Ovary (tissue), 9 donors: ENCODE results near the gene ARHGDIA. TPM values are rescaled to one million over a fixed set of nuclear protein-coding genes. Genes with fewer than 3 reads are reported as not detected.

Source experiments
- DNase-seq, 5 donors: peaks; one replicate each; pipeline ENCODE4 v3.0.0-alpha.2; 2019 to 2020
- H3K27ac ChIP-seq, 2 donors: fragments of 200-600 bp; one replicate each; pipeline versions ENCODE4 v1.5.1 to v1.8.0; 2019 to 2022
- H3K27me3 ChIP-seq: fragments of 200-600 bp; one replicate; pipeline ENCODE4 v1.8.0; 2022
- H3K36me3 ChIP-seq: fragments of 200-600 bp; sonication (generic); one replicate; pipeline ENCODE4 v1.5.1; 2019
- H3K4me1 ChIP-seq: one replicate; pipeline ENCODE4 v1.8.1; 2013; ENCODE audit warnings: mild to moderate bottlenecking, moderate library complexity; ENCODE audit not compliant: insufficient read depth
- H3K4me3 ChIP-seq: fragments of 200-600 bp; sonication (generic); one replicate; pipeline ENCODE4 v1.5.1; 2017
- H3K9me3 ChIP-seq, 2 donors: fragments of 200-600 bp in 1 of 2; sonication (generic) in 1 of 2; one replicate each; pipeline versions ENCODE4 v1.5.1 to v1.8.1; 2013 to 2019; ENCODE audit warnings: mild to moderate bottlenecking in 1 of 2, moderate library complexity in 1 of 2
- EP300 ChIP-seq: sonication (generic); formaldehyde crosslinking; IDR thresholded peaks from one replicate; pipeline ENCODE4 v1.6.1; 2017; ENCODE audit warnings: antibody characterized with exemption
- POLR2A ChIP-seq: fragments of 450-650 bp; IDR thresholded peaks from one replicate; pipeline ENCODE4 v1.6.1; 2017; ENCODE audit warnings: antibody characterized with exemption, mild to moderate bottlenecking, moderate library complexity
- WGBS, 3 donors: extraction: QIAGEN DNeasy Blood & Tissue Kit in 1 of 3; methylation state at CpG; one replicate each; pipeline versions ENCODE4 v1.1.5 to v1.1.7; 2013 to 2017; 5-methylcytosine and 5-hydroxymethylcytosine counted together
- intact Hi-C, 4 donors: fragments of 100-400 bp; cut with DNase I; formaldehyde crosslinking; loops; one replicate each; pipeline versions ENCODE4 v1.11.0 to v1.15.1; 2022 to 2023
- polyA plus RNA-seq, 2 donors: library from polyadenylated mRNA; stranded (reverse); fragments of 200-250 nt in 1 of 2; fragments of 350-450 nt in 1 of 2; fragmentation: Illumina TruSeq in 1 of 2; extraction: RNeasy Lipid Tissue Mini Kit (QIAGEN cat#74804) in 1 of 2; gene quantifications; one replicate each; pipeline ENCODE4 v1.2.3, GENCODE V29; 2013 to 2014
- total RNA-seq, 7 donors: library from RNA; depleted of rRNA in 2 of 7; stranded (reverse); fragments of >200 nt in 2 of 7; fragmentation: NEBNext Ultra II Directional in 3 of 7; extraction: Animal tissue kit (Norgen Biotek cat#: 25700) in 3 of 7; gene quantifications; one replicate each; pipeline versions ENCODE4 v1.1.0 to v1.2.4, GENCODE V29; 2016 to 2023
- TF ChIP-seq, protein P1 (sequence below), 3 donors: fragments of 450-650 bp in 2 of 3; fragments of 200-600 bp in 1 of 3; IDR thresholded peaks; one replicate each; pipeline versions ENCODE4 v1.5.1 to v1.8.0; 2016 to 2022; ENCODE audit warnings: antibody characterized with exemption in 3 of 3, mild to moderate bottlenecking in 1 of 3
- donor health status: DM: no; HTN: no; CAD: no; lungs with moderate emphysema.
- donor health status: DM: no; HTN: no; CAD: no.
- donor health status: Bipolar disorder and iron deficiency.
- donor health status: DM: yes; HTN: yes; CAD: no.
- donor health status: DM: no; HTN: no; CAD: no.
- donor health status: DM: yes; HTN: yes; CAD: no.

The ARHGDIA gene
- total and polyA plus RNA-seq, 9 donors: 52.0 to 455 (median 293) TPM

DNA sequence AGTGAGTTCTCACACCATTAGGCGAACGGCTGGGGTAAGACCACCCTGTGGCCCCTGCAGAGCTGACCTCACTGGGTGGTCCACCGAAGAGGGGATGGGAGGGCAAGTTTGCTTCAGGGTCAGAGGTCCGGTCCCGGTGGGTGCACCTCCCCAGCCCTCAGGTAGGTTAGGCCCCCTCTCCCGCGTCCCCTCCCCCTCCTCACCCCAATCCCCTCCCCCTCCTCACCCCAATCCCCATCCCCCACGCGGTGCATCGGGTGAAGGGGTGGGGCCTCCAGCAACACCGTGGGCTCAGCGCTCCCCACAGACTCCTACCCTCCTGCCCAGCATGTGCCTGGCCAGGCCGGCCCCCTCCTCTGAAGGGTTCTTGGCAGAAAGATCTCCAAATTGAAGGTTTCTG is 51.4 kb downstream of the ARHGDIA start:
- no peak for DNase-seq
- WGBS, 3 donors: 3 to 14% (median 12%) methylated on average over 9 to 13 of the region's 13 CpGs
- H3K4me3 ChIP-seq: no peak overlapping the region
- peaks cover 6% of the 10 kb centered on the region for H3K4me1 ChIP-seq
- no peak overlapping the region for H3K27ac ChIP-seq
- H3K27me3 ChIP-seq: no peaks in the 10 kb centered on the region
- no peaks in the 10 kb centered on the region for H3K9me3 ChIP-seq
- intact Hi-C loops: no loop called here
- no peaks in the 10 kb centered on the region for H3K36me3 ChIP-seq
- TF ChIP-seq, protein P1, sequence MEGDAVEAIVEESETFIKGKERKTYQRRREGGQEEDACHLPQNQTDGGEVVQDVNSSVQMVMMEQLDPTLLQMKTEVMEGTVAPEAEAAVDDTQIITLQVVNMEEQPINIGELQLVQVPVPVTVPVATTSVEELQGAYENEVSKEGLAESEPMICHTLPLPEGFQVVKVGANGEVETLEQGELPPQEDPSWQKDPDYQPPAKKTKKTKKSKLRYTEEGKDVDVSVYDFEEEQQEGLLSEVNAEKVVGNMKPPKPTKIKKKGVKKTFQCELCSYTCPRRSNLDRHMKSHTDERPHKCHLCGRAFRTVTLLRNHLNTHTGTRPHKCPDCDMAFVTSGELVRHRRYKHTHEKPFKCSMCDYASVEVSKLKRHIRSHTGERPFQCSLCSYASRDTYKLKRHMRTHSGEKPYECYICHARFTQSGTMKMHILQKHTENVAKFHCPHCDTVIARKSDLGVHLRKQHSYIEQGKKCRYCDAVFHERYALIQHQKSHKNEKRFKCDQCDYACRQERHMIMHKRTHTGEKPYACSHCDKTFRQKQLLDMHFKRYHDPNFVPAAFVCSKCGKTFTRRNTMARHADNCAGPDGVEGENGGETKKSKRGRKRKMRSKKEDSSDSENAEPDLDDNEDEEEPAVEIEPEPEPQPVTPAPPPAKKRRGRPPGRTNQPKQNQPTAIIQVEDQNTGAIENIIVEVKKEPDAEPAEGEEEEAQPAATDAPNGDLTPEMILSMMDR (IDR thresholded peaks at IDR 0.05): no peak
- TF ChIP-seq POLR2A: no peak
- no peak for TF ChIP-seq EP300

DNA sequence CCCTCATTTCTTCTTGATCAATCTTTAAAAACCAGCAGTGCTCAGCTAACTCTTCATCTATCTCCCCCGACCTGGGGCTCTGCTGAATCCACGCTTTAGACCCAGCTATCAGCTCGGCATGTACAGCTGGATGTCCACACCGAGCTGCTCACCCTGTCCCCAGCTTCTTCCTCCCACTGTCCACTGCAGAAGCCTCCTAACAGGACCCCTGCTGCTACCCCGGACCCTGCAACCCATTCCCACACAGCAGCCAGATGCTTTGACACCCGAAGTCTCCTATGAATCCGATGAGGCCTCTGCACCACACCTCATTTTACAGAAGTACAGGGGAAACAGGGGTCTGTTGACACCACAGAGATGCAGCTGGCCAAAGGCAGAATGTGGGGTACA is 53.4 kb downstream of the ARHGDIA start:
- Histone ChIP-seq H3K9me3 (no peaks in the 10 kb centered on the region), H3K4me3 (no peak overlapping the region), H3K27ac (no peak overlapping the region), H3K27me3 (no peaks in the 10 kb centered on the region), H3K36me3 (no peaks in the 10 kb centered on the region), H3K4me1 (peaks cover 6% of the 10 kb centered on the region)
- TF ChIP-seq, protein P1 (IDR thresholded peaks at IDR 0.05): no peak
- TF ChIP-seq POLR2A (no peak), EP300 (no peak)
- DNase-seq: no peak
- WGBS, 3 donors: 23 to 26% (median 25%) methylated on average over 7 of the region's 7 CpGs
- intact Hi-C loops: no loop called here

Other genes starting within 250 kb of the ARHGDIA start
Only the 30 nearest of the 31 such genes appear.
- gene TSPAN10, start 234.1 kb downstream of the ARHGDIA start, total RNA-seq: 1 to 10 TPM in 4 of 7 donors, under 1 TPM in 3; 0.73 to 3.3 (median 1.2) TPM
- gene TSPAN10, start 234.1 kb downstream of the ARHGDIA start, polyA plus RNA-seq: 1 to 10 TPM in 1 of 2 donors, under 1 TPM in 1; 0.68 to 1.5 TPM
- gene PDE6G, start 214.8 kb downstream of the ARHGDIA start, total RNA-seq: under 1 TPM in 1 of 7 donors, not detected in 6; 0.22 TPM
- gene PDE6G, start 214.8 kb downstream of the ARHGDIA start, polyA plus RNA-seq: 1 to 10 TPM in 1 of 2 donors, under 1 TPM in 1; 0.39 to 1.3 TPM
- gene OXLD1, start 204.7 kb downstream of the ARHGDIA start, total RNA-seq: 10 to 100 TPM; 14.5 to 35.7 (median 20.9) TPM
- 10 to 100 TPM in 1 of 2 donors, 1 to 10 TPM in 1; 1.7 to 32.8 TPM for gene OXLD1, start 204.7 kb downstream of the ARHGDIA start, polyA plus RNA-seq
- 10 to 100 TPM in 3 of 7 donors, 1 to 10 TPM in 4; 5.1 to 17.8 (median 9.4) TPM for gene CCDC137, start 204.6 kb downstream of the ARHGDIA start, total RNA-seq
- gene CCDC137, start 204.6 kb downstream of the ARHGDIA start, polyA plus RNA-seq: 10 to 100 TPM in 1 of 2 donors, 1 to 10 TPM in 1; 6.9 to 10.4 TPM
- gene ARL16, start 187.5 kb downstream of the ARHGDIA start, total RNA-seq: 10 to 100 TPM; 22.8 to 45.1 (median 31.1) TPM
- 10 to 100 TPM; 29.4 to 55.5 TPM for gene ARL16, start 187.5 kb downstream of the ARHGDIA start, polyA plus RNA-seq
- 10 to 100 TPM; 39.1 to 91.5 (median 71.7) TPM for gene HGS, start 187.3 kb downstream of the ARHGDIA start, total RNA-seq
- 10 to 100 TPM; 73.4 to 73.9 TPM for gene HGS, start 187.3 kb downstream of the ARHGDIA start, polyA plus RNA-seq
- 10 to 100 TPM; 23.5 to 47.2 (median 39.5) TPM for gene MRPL12, start 168.0 kb downstream of the ARHGDIA start, total RNA-seq
- gene MRPL12, start 168.0 kb downstream of the ARHGDIA start, polyA plus RNA-seq: 10 to 100 TPM; 12.9 to 36.8 TPM
- gene SLC25A10, start 159.1 kb downstream of the ARHGDIA start, total RNA-seq: 1 to 10 TPM; 2.4 to 9.8 (median 7.9) TPM
- 1 to 10 TPM in 1 of 2 donors, under 1 TPM in 1; 0.12 to 8.7 TPM for gene SLC25A10, start 159.1 kb downstream of the ARHGDIA start, polyA plus RNA-seq
- gene GCGR, start 67.2 kb downstream of the ARHGDIA start, total RNA-seq: not detected
- not detected for gene GCGR, start 67.2 kb downstream of the ARHGDIA start, polyA plus RNA-seq
- gene MCRIP1, start 38.0 kb downstream of the ARHGDIA start, total RNA-seq: 100 to 1,000 TPM in 3 of 7 donors, 10 to 100 TPM in 4; 81.1 to 135 (median 97.0) TPM
- gene MCRIP1, start 38.0 kb downstream of the ARHGDIA start, polyA plus RNA-seq: 100 to 1,000 TPM in 1 of 2 donors, under 1 TPM in 1; 0.30 to 129 TPM
- gene PPP1R27, start 36.3 kb downstream of the ARHGDIA start, total RNA-seq: not detected
- under 1 TPM in 1 of 2 donors, not detected in 1; 0.22 TPM for gene PPP1R27, start 36.3 kb downstream of the ARHGDIA start, polyA plus RNA-seq
- gene P4HB, start 10.8 kb downstream of the ARHGDIA start, total RNA-seq: 100 to 1,000 TPM; 230 to 435 (median 312) TPM
- 1,000 to 10,000 TPM in 1 of 2 donors, 100 to 1,000 TPM in 1; 222 to 2,080 TPM for gene P4HB, start 10.8 kb downstream of the ARHGDIA start, polyA plus RNA-seq
- 100 to 1,000 TPM in 1 of 7 donors, 10 to 100 TPM in 6; 27.2 to 160 (median 58.5) TPM for gene ALYREF, start 20.2 kb upstream of the ARHGDIA start, total RNA-seq
- 10 to 100 TPM; 14.2 to 34.1 TPM for gene ALYREF, start 20.2 kb upstream of the ARHGDIA start, polyA plus RNA-seq
- 100 to 1,000 TPM in 1 of 7 donors, 10 to 100 TPM in 6; 49.4 to 135 (median 81.0) TPM for gene ANAPC11, start 20.4 kb upstream of the ARHGDIA start, total RNA-seq
- gene ANAPC11, start 20.4 kb upstream of the ARHGDIA start, polyA plus RNA-seq: 100 to 1,000 TPM in 1 of 2 donors, 1 to 10 TPM in 1; 6.1 to 132 TPM
- gene NPB, start 30.9 kb upstream of the ARHGDIA start, total RNA-seq: 1 to 10 TPM in 5 of 7 donors, under 1 TPM in 2; 0.67 to 3.1 (median 1.4) TPM
- gene NPB, start 30.9 kb upstream of the ARHGDIA start, polyA plus RNA-seq: 1 to 10 TPM in 1 of 2 donors, under 1 TPM in 1; 0.43 to 1.3 TPM
- gene PCYT2, start 40.1 kb upstream of the ARHGDIA start, total RNA-seq: 10 to 100 TPM; 12.6 to 71.4 (median 25.7) TPM
- gene PCYT2, start 40.1 kb upstream of the ARHGDIA start, polyA plus RNA-seq: 10 to 100 TPM; 20.6 to 29.7 TPM
- gene SIRT7, start 46.8 kb upstream of the ARHGDIA start, total RNA-seq: 10 to 100 TPM; 12.6 to 17.7 (median 15.5) TPM
- 10 to 100 TPM in 1 of 2 donors, 1 to 10 TPM in 1; 3.4 to 15.2 TPM for gene SIRT7, start 46.8 kb upstream of the ARHGDIA start, polyA plus RNA-seq
- gene MAFG, start 56.4 kb upstream of the ARHGDIA start, total RNA-seq: 10 to 100 TPM; 10.6 to 21.1 (median 16.3) TPM
- gene MAFG, start 56.4 kb upstream of the ARHGDIA start, polyA plus RNA-seq: 10 to 100 TPM in 1 of 2 donors, 1 to 10 TPM in 1; 9.5 to 11.8 TPM
- 100 to 1,000 TPM in 1 of 7 donors, 10 to 100 TPM in 2, 1 to 10 TPM in 4; 1.5 to 119 (median 9.4) TPM for gene PYCR1, start 66.0 kb upstream of the ARHGDIA start, total RNA-seq
- gene PYCR1, start 66.0 kb upstream of the ARHGDIA start, polyA plus RNA-seq: 1 to 10 TPM; 6.1 to 8.1 TPM
- gene MYADML2, start 75.9 kb upstream of the ARHGDIA start, total RNA-seq: not detected
- not detected for gene MYADML2, start 75.9 kb upstream of the ARHGDIA start, polyA plus RNA-seq
- gene NOTUM, start 89.8 kb upstream of the ARHGDIA start, total RNA-seq: under 1 TPM in 3 of 7 donors, not detected in 4; 0.20 to 0.36 (median 0.24) TPM
- under 1 TPM in 1 of 2 donors, not detected in 1; 0.05 TPM for gene NOTUM, start 89.8 kb upstream of the ARHGDIA start, polyA plus RNA-seq
- gene ASPSCR1, start 106.3 kb upstream of the ARHGDIA start, total RNA-seq: 10 to 100 TPM; 18.0 to 39.9 (median 25.8) TPM
- gene ASPSCR1, start 106.3 kb upstream of the ARHGDIA start, polyA plus RNA-seq: 10 to 100 TPM in 1 of 2 donors, 1 to 10 TPM in 1; 1.6 to 24.3 TPM
- gene CENPX, start 151.5 kb upstream of the ARHGDIA start, total RNA-seq: 10 to 100 TPM; 27.5 to 59.7 (median 35.3) TPM
- 10 to 100 TPM in 1 of 2 donors, 1 to 10 TPM in 1; 3.3 to 68.8 TPM for gene CENPX, start 151.5 kb upstream of the ARHGDIA start, polyA plus RNA-seq
- gene LRRC45, start 152.0 kb upstream of the ARHGDIA start, total RNA-seq: 10 to 100 TPM in 1 of 7 donors, 1 to 10 TPM in 6; 3.5 to 16.4 (median 7.1) TPM
- 1 to 10 TPM in 1 of 2 donors, under 1 TPM in 1; 0.67 to 8.0 TPM for gene LRRC45, start 152.0 kb upstream of the ARHGDIA start, polyA plus RNA-seq
- 1 to 10 TPM; 1.2 to 7.8 (median 3.3) TPM for gene RAC3, start 160.3 kb upstream of the ARHGDIA start, total RNA-seq
- gene RAC3, start 160.3 kb upstream of the ARHGDIA start, polyA plus RNA-seq: 1 to 10 TPM in 1 of 2 donors, under 1 TPM in 1; 0.40 to 5.8 TPM
- gene DCXR, start 166.4 kb upstream of the ARHGDIA start, total RNA-seq: 100 to 1,000 TPM in 6 of 7 donors, 10 to 100 TPM in 1; 87.6 to 217 (median 131) TPM
- gene DCXR, start 166.4 kb upstream of the ARHGDIA start, polyA plus RNA-seq: 100 to 1,000 TPM in 1 of 2 donors, 10 to 100 TPM in 1; 16.7 to 144 TPM
- gene RFNG, start 180.5 kb upstream of the ARHGDIA start, total RNA-seq: 10 to 100 TPM; 33.3 to 53.0 (median 44.7) TPM
- 10 to 100 TPM; 20.9 to 61.3 TPM for gene RFNG, start 180.5 kb upstream of the ARHGDIA start, polyA plus RNA-seq
- 10 to 100 TPM; 48.8 to 96.2 (median 80.1) TPM for gene GPS1, start 180.6 kb upstream of the ARHGDIA start, total RNA-seq
- gene GPS1, start 180.6 kb upstream of the ARHGDIA start, polyA plus RNA-seq: 10 to 100 TPM; 12.4 to 77.8 TPM
- 10 to 100 TPM; 40.1 to 72.4 (median 67.7) TPM for gene DUS1L, start 194.5 kb upstream of the ARHGDIA start, total RNA-seq
- 10 to 100 TPM; 15.0 to 62.5 TPM for gene DUS1L, start 194.5 kb upstream of the ARHGDIA start, polyA plus RNA-seq
- 100 to 1,000 TPM in 1 of 7 donors, 10 to 100 TPM in 5, 1 to 10 TPM in 1; 9.8 to 168 (median 53.8) TPM for gene FASN, start 226.9 kb upstream of the ARHGDIA start, total RNA-seq
- 10 to 100 TPM in 1 of 2 donors, 1 to 10 TPM in 1; 1.3 to 16.0 TPM for gene FASN, start 226.9 kb upstream of the ARHGDIA start, polyA plus RNA-seq